ENCODE measurements around the gene COL12A1. TPM values are rescaled to one million over a fixed set of nuclear protein-coding genes. Genes with fewer than 3 reads are reported as not detected.

COL12A1 gene
- total and polyA plus RNA-seq, 4 experiments from 2014 or later, result not detected

GRCh38 chr6:75178757-75179156 is 27.1 kb downstream of the COL12A1 start:
- Histone ChIP-seq H3K27me3 (ENCODE audit: insufficient read depth, low read length) (peaks cover 6% of the 10 kb centered on the region), H3K4me3 (ENCODE audit: low read length in 2 of 2) (no peak overlapping the region), H3K36me3 (ENCODE audit: insufficient read depth, low read length) (no peaks in the 10 kb centered on the region), H3K27ac (ENCODE audit: low read depth, low read length) (no peak overlapping the region), H3K4me1 (ENCODE audit: insufficient read depth, low read length) (no peaks in the 10 kb centered on the region), H3K9me3 (ENCODE audit: control insufficient read depth in 1 of 2, low read length in 2 of 2) (no peaks in the 10 kb centered on the region)
- peaks cover 0 to 2% (median 0%) of the 10 kb centered on the region in 8 donors for H3K9me3 Mint-ChIP-seq
- no peak overlapping the region for H3K27ac Mint-ChIP-seq
- H3K27me3 Mint-ChIP-seq, result peaks cover 17 to 24% of the 10 kb centered on the region in 2 donors
- intact Hi-C loops (cut with micrococcal nuclease), result no loop called here
- CTCF ChIA-PET (ENCODE audit: partially characterized antibody), result interaction anchor here (1.3 kb wide), 1 partner anchor 32 kb away, joined by 3 read pairs; no protein-coding TSS in a partner anchor
- POLR2A ChIA-PET (ENCODE audit: partially characterized antibody), result no interaction called here
- no peaks in the 10 kb centered on the region for H3K36me3 Mint-ChIP-seq
- DNase-seq, result no peak
- no peaks in the 10 kb centered on the region for H3K4me1 Mint-ChIP-seq
- H3K4me3 Mint-ChIP-seq, result no peak overlapping the region

- intact Hi-C loops (cut with micrococcal nuclease), result no loop called here
- Mint-ChIP-seq H3K4me1 (no peaks in the 10 kb centered on the region), H3K36me3 (no peaks in the 10 kb centered on the region), H3K27ac (peak overlapping the region in 1 of 7 donors; percentile 66), H3K27me3 (peaks cover 14 to 19% of the 10 kb centered on the region in 2 donors), H3K9me3 (peaks cover 0 to 2% (median 0%) of the 10 kb centered on the region in 8 donors), H3K4me3 (no peak overlapping the region)
- no peak overlapping the region for H3K4me3 ChIP-seq (ENCODE audit: low read length in 2 of 2)
- H3K36me3 ChIP-seq (ENCODE audit: insufficient read depth, low read length), result no peaks in the 10 kb centered on the region
- no peaks in the 10 kb centered on the region for H3K4me1 ChIP-seq (ENCODE audit: insufficient read depth, low read length)
- no peak for DNase-seq
- H3K9me3 ChIP-seq (ENCODE audit: control insufficient read depth in 1 of 2, low read length in 2 of 2), result no peaks in the 10 kb centered on the region
- H3K27me3 ChIP-seq (ENCODE audit: insufficient read depth, low read length), result peaks cover 6% of the 10 kb centered on the region
- H3K27ac ChIP-seq (ENCODE audit: low read depth, low read length), result no peak overlapping the region
- ChIA-PET CTCF (ENCODE audit: partially characterized antibody) (no interaction called here), POLR2A (ENCODE audit: partially characterized antibody) (no interaction called here)
Observed at GRCh38 chr6:75176076-75176582, 29.7 kb downstream of the COL12A1 start.

GRCh38 chr6:75171986-75172385 is 33.9 kb downstream of the COL12A1 start:
- no peak overlapping the region for H3K27ac ChIP-seq (ENCODE audit: low read depth, low read length)
- H3K9me3 ChIP-seq (ENCODE audit: control insufficient read depth in 1 of 2, low read length in 2 of 2), result no peaks in the 10 kb centered on the region
- Mint-ChIP-seq H3K9me3 (no peaks in the 10 kb centered on the region), H3K27me3 (peaks cover 11 to 15% of the 10 kb centered on the region in 2 donors), H3K27ac (no peak overlapping the region), H3K4me1 (no peaks in the 10 kb centered on the region), H3K36me3 (no peaks in the 10 kb centered on the region), H3K4me3 (no peak overlapping the region)
- H3K27me3 ChIP-seq (ENCODE audit: insufficient read depth, low read length), result peaks cover 6% of the 10 kb centered on the region
- H3K4me1 ChIP-seq (ENCODE audit: insufficient read depth, low read length), result no peaks in the 10 kb centered on the region
- POLR2A ChIA-PET (ENCODE audit: partially characterized antibody), result no interaction called here
- CTCF ChIA-PET (ENCODE audit: partially characterized antibody), result no interaction called here
- intact Hi-C loops (cut with micrococcal nuclease), result no loop called here
- no peak overlapping the region for H3K4me3 ChIP-seq (ENCODE audit: low read length in 2 of 2)
- no peaks in the 10 kb centered on the region for H3K36me3 ChIP-seq (ENCODE audit: insufficient read depth, low read length)
- DNase-seq, result no peak

- H3K4me1 ChIP-seq (ENCODE audit: insufficient read depth, low read length), result no peaks in the 10 kb centered on the region
- H3K9me3 Mint-ChIP-seq, result no peaks in the 10 kb centered on the region
- intact Hi-C loops (cut with micrococcal nuclease), result no loop called here
- DNase-seq, result no peak
- no peak overlapping the region for H3K27ac Mint-ChIP-seq
- no peaks in the 10 kb centered on the region for H3K36me3 Mint-ChIP-seq
- no peak overlapping the region for H3K4me3 ChIP-seq (ENCODE audit: low read length in 2 of 2)
- ChIA-PET POLR2A (ENCODE audit: partially characterized antibody) (no interaction called here), CTCF (ENCODE audit: partially characterized antibody) (no interaction called here)
- H3K4me3 Mint-ChIP-seq, result no peak overlapping the region
- H3K27ac ChIP-seq (ENCODE audit: low read depth, low read length), result no peak overlapping the region
- H3K27me3 ChIP-seq (ENCODE audit: insufficient read depth, low read length), result peaks cover 6% of the 10 kb centered on the region
- peaks cover 11 to 15% of the 10 kb centered on the region in 2 donors for H3K27me3 Mint-ChIP-seq
- H3K36me3 ChIP-seq (ENCODE audit: insufficient read depth, low read length), result no peaks in the 10 kb centered on the region
- H3K4me1 Mint-ChIP-seq, result no peaks in the 10 kb centered on the region
- H3K9me3 ChIP-seq (ENCODE audit: control insufficient read depth in 1 of 2, low read length in 2 of 2), result no peaks in the 10 kb centered on the region
Observed at GRCh38 chr6:75171567-75171966, 34.3 kb downstream of the COL12A1 start.

GRCh38 chr6:75170691-75171560 is 34.9 kb downstream of the COL12A1 start:
- no peaks in the 10 kb centered on the region for H3K36me3 ChIP-seq (ENCODE audit: insufficient read depth, low read length)
- H3K27me3 ChIP-seq (ENCODE audit: insufficient read depth, low read length), result peaks cover 6% of the 10 kb centered on the region
- CTCF ChIA-PET (ENCODE audit: partially characterized antibody), result no interaction called here
- Mint-ChIP-seq H3K4me1 (no peaks in the 10 kb centered on the region), H3K36me3 (no peaks in the 10 kb centered on the region), H3K27ac (no peak overlapping the region), H3K9me3 (no peaks in the 10 kb centered on the region), H3K27me3 (peaks cover 10 to 11% of the 10 kb centered on the region in 2 donors), H3K4me3 (no peak overlapping the region)
- intact Hi-C loops (cut with micrococcal nuclease), result no loop called here
- no peaks in the 10 kb centered on the region for H3K4me1 ChIP-seq (ENCODE audit: insufficient read depth, low read length)
- POLR2A ChIA-PET (ENCODE audit: partially characterized antibody), result no interaction called here
- H3K27ac ChIP-seq (ENCODE audit: low read depth, low read length), result no peak overlapping the region
- DNase-seq, result no peak
- no peaks in the 10 kb centered on the region for H3K9me3 ChIP-seq (ENCODE audit: control insufficient read depth in 1 of 2, low read length in 2 of 2)
- H3K4me3 ChIP-seq (ENCODE audit: low read length in 2 of 2), result no peak overlapping the region

- Mint-ChIP-seq H3K36me3 (no peaks in the 10 kb centered on the region), H3K9me3 (no peaks in the 10 kb centered on the region), H3K27ac (no peak overlapping the region), H3K4me1 (no peaks in the 10 kb centered on the region), H3K27me3 (peaks cover 5 to 9% of the 10 kb centered on the region in 2 donors), H3K4me3 (no peak overlapping the region)
- H3K36me3 ChIP-seq (ENCODE audit: insufficient read depth, low read length), result no peaks in the 10 kb centered on the region
- H3K4me1 ChIP-seq (ENCODE audit: insufficient read depth, low read length), result no peaks in the 10 kb centered on the region
- DNase-seq, result no peak
- ChIA-PET POLR2A (ENCODE audit: partially characterized antibody) (no interaction called here), CTCF (ENCODE audit: partially characterized antibody) (no interaction called here)
- intact Hi-C loops (cut with micrococcal nuclease), result no loop called here
- no peaks in the 10 kb centered on the region for H3K9me3 ChIP-seq (ENCODE audit: control insufficient read depth in 1 of 2, low read length in 2 of 2)
- H3K27ac ChIP-seq (ENCODE audit: low read depth, low read length), result no peak overlapping the region
- peaks cover 2% of the 10 kb centered on the region for H3K27me3 ChIP-seq (ENCODE audit: insufficient read depth, low read length)
- no peak overlapping the region for H3K4me3 ChIP-seq (ENCODE audit: low read length in 2 of 2)
Observed at GRCh38 chr6:75169689-75170586, 35.9 kb downstream of the COL12A1 start.

- Mint-ChIP-seq H3K27ac (no peak overlapping the region), H3K36me3 (no peaks in the 10 kb centered on the region), H3K27me3 (peaks cover 0 to 9% of the 10 kb centered on the region in 2 donors), H3K9me3 (peaks cover 0 to 4% (median 0%) of the 10 kb centered on the region in 8 donors), H3K4me3 (no peak overlapping the region), H3K4me1 (no peaks in the 10 kb centered on the region)
- no peak overlapping the region for H3K4me3 ChIP-seq (ENCODE audit: low read length in 2 of 2)
- intact Hi-C loops (cut with micrococcal nuclease), result no loop called here
- no peaks in the 10 kb centered on the region for H3K36me3 ChIP-seq (ENCODE audit: insufficient read depth, low read length)
- DNase-seq, result no peak
- H3K4me1 ChIP-seq (ENCODE audit: insufficient read depth, low read length), result no peaks in the 10 kb centered on the region
- CTCF ChIA-PET (ENCODE audit: partially characterized antibody), result no interaction called here
- no peaks in the 10 kb centered on the region for H3K27me3 ChIP-seq (ENCODE audit: insufficient read depth, low read length)
- H3K27ac ChIP-seq (ENCODE audit: low read depth, low read length), result no peak overlapping the region
- H3K9me3 ChIP-seq (ENCODE audit: control insufficient read depth in 1 of 2, low read length in 2 of 2), result no peaks in the 10 kb centered on the region
- POLR2A ChIA-PET (ENCODE audit: partially characterized antibody), result no interaction called here
Observed at GRCh38 chr6:75167851-75168250, 38.0 kb downstream of the COL12A1 start.

Measured in CD4-positive, alpha-beta memory T cell (primary cell).